Amygdala (tissue), 56 donors: ENCODE data around the gene MRGPRF.

ENCODE experiments used
- DNase-seq, 56 donors: peaks; one replicate each; lab custom pipeline; 2025; lab: John Stamatoyannopoulos, UW

MRGPRF gene

GRCh38 chr11:68970921-68971636 is 42.0 kb downstream of the MRGPRF start:
- DNase-seq, result no peak

- no peak for DNase-seq
Observed at GRCh38 chr11:68969386-68969785, 43.7 kb downstream of the MRGPRF start.

GRCh38 chr11:68968306-68969250 is 44.5 kb downstream of the MRGPRF start:
- no peak for DNase-seq

GRCh38 chr11:68966894-68967780 is 45.9 kb downstream of the MRGPRF start:
- no peak for DNase-seq

DNA sequence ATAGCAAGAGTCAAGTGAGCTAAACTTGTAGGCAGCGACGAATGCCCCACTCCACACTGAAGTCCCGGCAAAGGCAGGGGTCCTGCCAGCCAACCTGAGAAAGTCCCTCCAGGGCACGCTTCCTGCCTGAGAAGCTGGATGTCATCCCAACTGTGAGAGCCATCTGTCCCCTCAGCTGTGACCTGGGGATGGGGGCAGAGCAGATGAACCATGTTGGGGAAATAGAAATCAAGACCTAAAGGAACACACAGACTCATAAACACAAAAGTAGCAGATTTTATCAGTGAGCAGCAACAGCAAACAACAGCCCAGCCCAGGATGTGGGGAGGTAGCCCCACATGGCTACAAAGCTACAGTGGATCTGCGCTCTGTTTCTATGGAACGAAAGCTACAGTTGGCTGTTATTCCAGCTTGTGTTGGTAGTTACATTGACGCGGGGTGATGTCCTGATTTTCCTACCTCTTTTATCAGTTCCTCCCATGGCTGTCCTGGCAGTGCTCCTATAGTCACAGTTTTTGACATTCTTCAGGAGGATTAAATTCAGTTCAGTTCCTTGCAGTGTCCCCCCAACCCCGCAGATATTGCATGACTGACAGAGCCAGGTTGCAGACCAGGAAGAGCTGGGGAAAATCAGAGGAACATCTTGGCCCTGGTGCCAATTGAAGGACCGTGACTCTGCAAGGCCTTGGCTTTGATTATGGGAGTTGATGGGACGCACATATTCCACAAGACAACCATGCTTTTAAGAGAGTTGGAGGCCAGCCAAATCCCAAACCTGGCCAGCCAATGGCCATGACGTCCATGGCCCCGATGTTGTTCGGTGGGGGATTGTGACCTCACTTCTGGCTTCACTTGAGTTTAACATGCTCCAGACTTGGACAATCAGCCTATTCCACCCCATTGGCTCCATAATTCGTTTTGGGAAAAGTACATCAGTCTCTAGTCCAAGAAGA is 46.9 kb downstream of the MRGPRF start:
- no peak for DNase-seq

- DNase-seq, result peak in 1 of 56 donors; percentile 7
Observed at GRCh38 chr11:68963779-68964178, 49.3 kb downstream of the MRGPRF start.

DNA sequence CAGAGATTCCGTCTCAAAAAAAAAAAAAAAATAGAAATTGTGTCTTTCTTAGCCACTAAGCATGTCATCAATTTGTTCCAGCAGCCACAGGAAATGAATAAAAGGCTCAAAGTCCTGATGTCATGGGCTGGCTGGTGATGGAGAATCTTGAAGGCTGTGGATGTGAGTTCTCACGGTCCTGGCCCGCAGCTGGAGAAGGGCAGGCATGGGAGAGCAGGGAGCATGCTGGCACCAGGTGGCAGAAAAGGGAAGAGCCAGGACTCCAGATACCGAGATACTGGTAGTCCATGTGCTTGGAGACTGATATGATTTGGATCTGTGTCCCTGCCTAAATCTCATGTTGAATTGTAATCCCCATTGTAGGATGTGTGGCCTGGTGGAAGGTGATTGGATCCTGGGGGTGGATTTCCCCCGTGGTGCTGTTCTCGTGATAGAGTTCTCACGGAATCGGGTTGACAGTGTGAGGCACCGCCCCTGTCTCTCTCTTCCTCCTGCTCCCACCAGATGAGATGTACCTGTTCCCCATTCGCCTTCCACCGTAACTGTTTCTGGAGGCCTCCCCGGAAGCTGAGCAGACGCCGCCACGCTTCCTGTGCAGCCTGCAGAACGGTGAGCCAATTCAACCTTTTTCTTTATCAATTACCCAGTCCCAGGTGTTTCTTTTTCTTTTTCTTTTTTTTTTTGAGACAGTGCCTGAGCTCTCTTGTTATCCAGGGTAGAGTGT is 50.4 kb downstream of the MRGPRF start:
- no peak for DNase-seq

DNA sequence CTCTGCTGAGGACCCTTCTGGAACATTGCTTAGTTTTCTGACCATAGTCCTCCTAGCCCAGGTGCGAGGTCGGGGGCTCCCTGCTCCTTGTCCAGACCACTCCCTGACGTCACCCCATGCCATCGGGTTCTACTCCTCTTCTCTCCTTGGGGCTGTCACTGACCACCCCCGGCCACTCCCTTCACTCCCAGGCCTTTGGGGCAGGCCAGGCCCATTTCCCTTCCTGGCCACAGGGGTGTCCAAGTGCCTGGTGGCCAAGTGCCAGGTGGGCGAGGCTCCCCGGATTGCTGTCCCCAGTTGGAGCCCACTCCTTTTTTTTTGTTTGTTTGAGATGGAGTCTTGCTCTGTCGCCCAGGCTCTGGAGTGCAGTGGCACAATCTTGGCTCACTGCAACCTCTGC is 51.8 kb downstream of the MRGPRF start:
- no peak for DNase-seq

- DNase-seq, result no peak
Observed at GRCh38 chr11:68960294-68961071, 52.6 kb downstream of the MRGPRF start.

DNA sequence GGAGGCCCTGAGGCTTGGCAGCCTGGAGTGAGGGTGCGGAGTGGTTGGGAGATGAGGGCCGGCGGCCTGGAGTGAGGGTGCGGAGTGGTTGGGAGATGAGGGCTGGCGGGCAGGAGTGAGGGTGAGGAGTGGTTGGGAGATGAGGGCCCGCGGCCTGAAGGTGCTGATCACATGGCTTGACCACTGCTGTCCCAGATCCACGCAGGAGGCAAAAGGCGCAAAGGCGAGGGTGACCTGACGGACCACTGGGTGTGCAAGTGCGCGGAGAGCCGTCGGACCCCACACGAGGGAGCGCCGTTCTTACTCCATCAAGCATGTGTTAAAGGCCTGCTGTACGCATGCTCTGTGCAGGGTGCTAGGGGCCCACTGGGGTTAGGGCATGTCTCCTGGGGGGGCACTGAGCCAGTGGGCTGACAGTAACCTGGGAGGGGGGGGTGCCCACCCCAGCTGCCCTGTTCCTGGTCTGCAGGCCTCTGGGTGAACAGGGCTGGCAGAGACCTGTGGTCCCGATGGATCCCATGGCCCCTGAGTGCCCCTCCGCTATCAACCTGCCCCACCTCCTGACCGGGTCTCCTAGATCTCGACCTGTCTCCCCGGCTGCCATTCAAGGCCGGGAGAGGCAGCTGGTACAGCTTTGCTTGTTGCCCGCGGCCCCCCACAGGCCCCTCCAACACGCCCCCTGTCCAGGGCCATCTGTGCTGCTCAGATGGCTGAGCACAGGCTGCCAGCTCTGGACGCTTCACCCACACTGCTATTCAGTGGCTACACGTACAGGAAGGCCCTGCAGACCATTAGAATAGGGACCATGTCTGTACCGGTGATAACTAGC is 53.4 kb downstream of the MRGPRF start:
- no peak for DNase-seq

GRCh38 chr11:68958211-68958610 is 54.8 kb downstream of the MRGPRF start:
- no peak for DNase-seq

DNA sequence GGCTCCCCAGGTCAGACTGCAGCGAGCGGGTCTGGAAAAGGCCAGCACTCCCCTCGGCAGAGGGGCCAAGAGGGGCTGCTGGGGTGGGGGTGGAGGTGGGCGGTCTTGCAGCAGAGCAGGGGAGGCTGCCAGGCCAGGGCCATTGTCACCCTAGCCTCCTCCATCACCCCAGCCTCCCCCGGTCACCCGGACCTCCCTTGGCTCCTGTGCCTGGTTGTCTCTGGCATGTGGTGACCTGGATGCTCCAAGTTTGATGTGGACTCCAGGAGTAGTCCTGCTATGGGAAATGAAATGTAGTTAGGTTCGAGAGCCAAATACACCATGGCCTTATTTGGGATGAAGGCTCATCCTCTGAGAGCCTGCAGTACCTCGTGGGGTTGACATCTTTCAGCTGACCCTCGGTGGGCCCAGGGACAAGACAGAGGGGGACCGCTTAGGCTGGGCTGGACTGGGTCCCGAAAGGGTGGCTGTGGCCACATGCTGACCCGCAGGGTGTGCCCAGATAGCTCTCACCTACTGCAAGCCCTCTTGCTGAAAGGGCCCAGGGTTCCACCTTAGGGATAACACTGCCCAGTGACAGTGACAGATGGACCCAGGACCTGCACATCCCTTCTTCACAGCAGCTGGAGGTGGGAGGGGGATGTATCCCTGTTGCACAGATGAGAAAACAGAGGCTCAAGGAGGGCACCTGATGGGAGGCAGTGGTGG is 56.3 kb downstream of the MRGPRF start:
- no peak for DNase-seq

- DNase-seq, result no peak
Observed at GRCh38 chr11:68956142-68956541, 56.9 kb downstream of the MRGPRF start.

DNA sequence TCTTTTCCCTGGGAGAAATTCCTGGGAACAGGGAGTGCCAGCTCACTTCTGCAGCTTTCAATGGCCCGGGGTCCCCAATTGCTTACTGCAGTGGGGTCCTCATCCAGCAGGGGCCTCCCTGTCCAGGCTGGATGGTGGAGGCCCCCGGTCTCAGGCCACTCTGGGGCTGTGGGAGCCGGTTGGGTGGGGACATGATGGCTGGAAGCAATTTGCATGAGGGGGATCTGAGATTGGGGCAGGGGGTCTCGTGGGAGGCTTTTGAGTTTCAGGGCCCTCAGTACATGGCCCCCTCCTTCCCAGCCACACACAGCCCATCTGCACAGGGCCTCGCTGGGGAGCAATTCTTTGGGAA is 57.5 kb downstream of the MRGPRF start:
- no peak for DNase-seq

DNA sequence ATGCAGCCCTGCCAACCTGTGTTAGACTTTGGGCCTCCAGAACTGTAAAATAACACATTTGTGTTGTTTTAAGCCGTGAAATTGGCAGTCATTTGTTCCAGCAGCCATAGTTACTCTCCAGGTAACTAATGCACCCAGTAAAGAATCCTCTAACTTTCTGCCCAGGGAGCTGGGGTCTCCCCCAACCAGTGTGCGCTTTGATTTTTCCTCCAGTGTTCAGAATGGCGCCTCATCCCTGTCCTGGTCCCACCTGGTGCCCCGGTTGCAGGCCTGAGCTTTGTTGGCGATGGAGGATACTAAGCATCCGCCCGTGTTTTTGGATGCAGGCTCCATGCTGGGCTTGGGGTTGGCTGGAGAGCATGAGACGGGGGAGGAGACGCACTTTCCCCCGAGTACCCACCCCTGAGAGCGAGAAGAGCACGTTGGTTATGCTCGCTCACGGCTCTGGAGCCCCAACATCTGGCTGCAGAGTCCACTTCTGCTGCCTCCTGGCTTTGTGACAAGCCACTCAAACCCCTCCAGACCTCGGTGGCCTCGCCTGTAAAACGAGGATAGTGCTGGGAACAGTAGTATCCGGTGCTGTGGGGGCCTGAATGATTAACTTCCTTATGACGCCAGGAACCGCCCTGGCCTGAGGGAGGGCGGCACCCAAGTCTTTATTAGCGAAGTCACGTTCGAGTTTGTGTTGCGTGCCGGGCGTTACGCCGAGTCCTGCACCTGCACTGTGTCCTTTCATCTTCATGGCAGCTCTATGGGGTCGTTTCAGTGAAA is 58.0 kb downstream of the MRGPRF start:
- DNase-seq, result no peak
